GM21786 (cell line): ENCODE data around the gene SIRT3.
"Not testable (repeated sequence)": the region's sequence is repeated elsewhere in the genome, so short reads cannot be mapped to it uniquely, and the experiment has no call there.

Source experiments
- ATAC-seq: cut with Tn5 transposase; IDR thresholded peaks from one replicate; pipeline ENCODE4 v1.9.1; 2021; ENCODE audit not compliant: unreplicated experiment

Gene SIRT3

GRCh38 chr11:180242-180641 lies 55.9 kb downstream of the SIRT3 start:
- ATAC-seq = not testable (repeated sequence)
